Measurements from ENCODE around the gene TBC1D10B. TPM values are rescaled to one million over a fixed set of nuclear protein-coding genes. Genes with fewer than 3 reads are reported as not detected.
A peak's percentile ranks its signal among the peaks of the same experiment; 100 is the strongest.

TBC1D10B gene
- total and polyA plus RNA-seq, 12 donors, result 17.0 to 67.7 (median 44.2) TPM

DNA sequence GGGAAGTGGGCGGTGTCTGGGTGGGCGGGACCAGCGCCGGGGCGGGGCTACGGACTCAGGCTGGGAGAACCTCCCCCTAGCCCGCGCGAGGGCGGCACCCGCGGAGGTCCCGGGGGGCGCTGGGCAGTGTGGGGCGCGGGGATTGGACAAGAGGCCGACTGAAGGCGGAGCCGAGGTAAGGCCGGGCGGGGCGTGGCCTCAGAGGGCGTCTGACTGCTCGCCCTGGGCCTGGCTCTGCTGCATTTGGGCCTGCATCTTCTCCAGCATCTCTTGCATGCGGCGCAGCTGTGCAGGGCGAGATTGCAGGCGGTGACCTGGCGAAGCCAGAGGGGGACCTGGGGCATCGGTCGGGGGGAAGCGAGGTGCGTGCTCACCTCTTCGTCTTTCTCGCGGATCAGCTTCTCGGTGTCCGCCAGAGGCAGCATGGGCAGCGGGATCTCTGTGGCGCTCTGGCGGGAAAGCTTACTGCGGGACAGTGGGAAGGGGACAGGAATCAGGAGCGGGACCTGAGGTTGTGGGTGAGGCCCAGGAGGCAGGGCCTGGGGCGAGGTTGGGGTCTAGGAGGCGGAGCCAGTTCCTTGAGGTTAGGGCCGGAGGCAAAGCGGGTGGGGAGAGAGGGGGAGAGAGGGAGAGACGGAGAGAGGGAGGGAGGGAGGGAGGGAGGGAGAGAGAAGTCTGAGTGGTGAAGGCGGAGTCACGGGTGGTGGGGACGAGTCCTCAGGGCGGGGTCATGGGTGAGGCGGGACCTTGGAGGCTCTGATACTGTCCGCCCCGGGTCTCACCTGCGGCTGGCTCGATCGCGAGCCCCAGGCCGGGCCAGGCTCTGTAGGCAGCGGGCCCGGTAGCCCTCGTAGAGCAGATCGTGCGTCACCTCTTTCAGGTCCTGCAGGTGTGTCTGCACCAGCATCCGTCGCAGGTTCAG is 8.2 kb upstream of the TBC1D10B start:
- Histone ChIP-seq H3K36me3 (replicated peaks in 1 of 2) (no peaks in the 10 kb centered on the region), H3K27me3 (no peaks in the 10 kb centered on the region), H3K9me3 (replicated peaks in 1 of 3) (no peaks in the 10 kb centered on the region), H3K27ac (peak overlapping the region; percentile 98 to 100 (median 100)), H3K4me1 (replicated peaks in 1 of 2) (peaks cover 9 to 18% of the 10 kb centered on the region in 2 donors), H3K4me3 (peak overlapping the region; percentile 73 to 92 (median 77))
- 0 to 1% (median 0%) methylated on average over 15 to 65 of the region's 67 CpGs for WGBS, 4 donors
- DNase-seq, result peak; percentile 98 to 99 (median 99)
- peak in 1 of 2 donors; percentile 73 for TF ChIP-seq POLR2A (IDR thresholded peaks at IDR 0.05)
- TF ChIP-seq, protein P1, sequence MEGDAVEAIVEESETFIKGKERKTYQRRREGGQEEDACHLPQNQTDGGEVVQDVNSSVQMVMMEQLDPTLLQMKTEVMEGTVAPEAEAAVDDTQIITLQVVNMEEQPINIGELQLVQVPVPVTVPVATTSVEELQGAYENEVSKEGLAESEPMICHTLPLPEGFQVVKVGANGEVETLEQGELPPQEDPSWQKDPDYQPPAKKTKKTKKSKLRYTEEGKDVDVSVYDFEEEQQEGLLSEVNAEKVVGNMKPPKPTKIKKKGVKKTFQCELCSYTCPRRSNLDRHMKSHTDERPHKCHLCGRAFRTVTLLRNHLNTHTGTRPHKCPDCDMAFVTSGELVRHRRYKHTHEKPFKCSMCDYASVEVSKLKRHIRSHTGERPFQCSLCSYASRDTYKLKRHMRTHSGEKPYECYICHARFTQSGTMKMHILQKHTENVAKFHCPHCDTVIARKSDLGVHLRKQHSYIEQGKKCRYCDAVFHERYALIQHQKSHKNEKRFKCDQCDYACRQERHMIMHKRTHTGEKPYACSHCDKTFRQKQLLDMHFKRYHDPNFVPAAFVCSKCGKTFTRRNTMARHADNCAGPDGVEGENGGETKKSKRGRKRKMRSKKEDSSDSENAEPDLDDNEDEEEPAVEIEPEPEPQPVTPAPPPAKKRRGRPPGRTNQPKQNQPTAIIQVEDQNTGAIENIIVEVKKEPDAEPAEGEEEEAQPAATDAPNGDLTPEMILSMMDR (IDR thresholded peaks at IDR 0.05), result peak in 4 of 6 experiments; percentile 16 to 28 (median 24)
- intact Hi-C loops (cut with DNase I), result no loop called here

GRCh38 chr16:30377812-30378235 is 7.5 kb upstream of the TBC1D10B start:
- WGBS, 4 donors, result 0 to 17% (median 0%) methylated on average over 1 to 39 of the region's 39 CpGs
- peak overlapping the region; percentile 98 to 100 (median 100) for H3K27ac ChIP-seq
- intact Hi-C loops (cut with DNase I), result no loop called here
- TF ChIP-seq, protein P1 (IDR thresholded peaks at IDR 0.05), result no peak
- peak; percentile 64 to 67 for TF ChIP-seq POLR2A (IDR thresholded peaks at IDR 0.05)
- peak; percentile 90 to 98 (median 94) for DNase-seq
- H3K9me3 ChIP-seq (replicated peaks in 1 of 3), result no peaks in the 10 kb centered on the region
- no peaks in the 10 kb centered on the region for H3K36me3 ChIP-seq (replicated peaks in 1 of 2)
- peak overlapping the region in 2 of 4 donors; percentile 48 to 76 for H3K4me3 ChIP-seq
- H3K4me1 ChIP-seq (replicated peaks in 1 of 2), result peaks cover 9 to 18% of the 10 kb centered on the region in 2 donors
- no peaks in the 10 kb centered on the region for H3K27me3 ChIP-seq

GRCh38 chr16:30377050-30377811 is 6.9 kb upstream of the TBC1D10B start:
- H3K27ac ChIP-seq, result peak overlapping the region; percentile 98 to 100 (median 100)
- H3K4me1 ChIP-seq (replicated peaks in 1 of 2), result peaks cover 9 to 18% of the 10 kb centered on the region in 2 donors
- DNase-seq, result peak in 1 of 7 donors; percentile 42
- no peaks in the 10 kb centered on the region for H3K36me3 ChIP-seq (replicated peaks in 1 of 2)
- 42 to 59% (median 45%) methylated on average over 22 to 29 of the region's 29 CpGs for WGBS, 4 donors
- intact Hi-C loops (cut with DNase I), result no loop called here
- H3K27me3 ChIP-seq, result no peaks in the 10 kb centered on the region
- TF ChIP-seq, protein P1 (IDR thresholded peaks at IDR 0.05), result no peak
- no peak for TF ChIP-seq POLR2A (IDR thresholded peaks at IDR 0.05)
- H3K9me3 ChIP-seq (replicated peaks in 1 of 3), result no peaks in the 10 kb centered on the region
- peak overlapping the region in 2 of 4 donors; percentile 48 to 76 for H3K4me3 ChIP-seq

DNA sequence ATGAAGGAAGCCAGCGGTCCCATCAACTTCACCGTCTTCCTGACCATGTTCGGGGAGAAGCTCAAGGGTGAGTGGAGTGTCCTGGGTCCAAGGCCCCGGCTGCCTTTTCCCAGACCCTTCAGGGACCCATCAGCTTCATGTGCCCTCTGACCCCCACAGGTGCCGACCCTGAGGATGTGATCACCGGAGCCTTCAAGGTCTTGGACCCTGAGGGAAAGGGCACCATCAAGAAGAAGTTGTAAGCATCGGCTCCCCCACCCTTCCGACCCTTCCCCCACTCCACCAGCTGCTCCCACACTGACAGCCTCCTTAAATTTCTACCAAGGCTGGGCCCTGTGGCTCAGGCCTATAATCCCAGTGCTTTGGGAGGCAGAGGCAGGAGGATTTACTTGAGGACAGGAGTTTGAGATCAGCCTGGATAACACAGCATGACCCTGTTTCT is 6.2 kb upstream of the TBC1D10B start:
- no peaks in the 10 kb centered on the region for H3K36me3 ChIP-seq (replicated peaks in 1 of 2)
- no peaks in the 10 kb centered on the region for H3K9me3 ChIP-seq (replicated peaks in 1 of 3)
- H3K4me3 ChIP-seq, result no peak overlapping the region
- DNase-seq, result peak in 1 of 7 donors; percentile 29
- no peaks in the 10 kb centered on the region for H3K27me3 ChIP-seq
- peak overlapping the region in 1 of 5 donors; percentile 100 for H3K27ac ChIP-seq
- 82 to 91% (median 84%) methylated on average over 4 to 8 of the region's 8 CpGs for WGBS, 4 donors
- peaks cover 9 to 19% of the 10 kb centered on the region in 2 donors for H3K4me1 ChIP-seq (replicated peaks in 1 of 2)
- intact Hi-C loops (cut with DNase I), result no loop called here
- TF ChIP-seq, protein P1 (IDR thresholded peaks at IDR 0.05), result no peak
- TF ChIP-seq POLR2A (IDR thresholded peaks at IDR 0.05), result no peak

Data from adrenal gland (tissue), 12 donors.